Measurements from ENCODE around the gene CHTOP. TPM values are rescaled to one million over a fixed set of nuclear protein-coding genes. Genes with fewer than 3 reads are reported as not detected.

CHTOP gene
- total and polyA plus RNA-seq, 2 of the 8 experiments (the other 6 are each of a cell fraction or from before 2014, with no cell fraction given) = 84.6 to 104 TPM

- no peak within 1 kb of the TSS for H3K14ac ChIP-seq (ENCODE audit: insufficient read length)
- H3K27ac ChIP-seq (ENCODE audit: low read depth, low read length) = peak within 1 kb of the TSS; percentile 85; the same call in 1 of the 2 replicates
- ChIA-PET POLR2A (ENCODE audit: partially characterized antibody) (interaction anchor here (0.6 to 19.8 kb wide), 10 partner anchors 12 to 1855 kb away, joined by 3 to 343 read pairs (median 5); partner anchors contain the start of genes CHTOP, ILF2, RPS27 and S100A13), CTCF (ENCODE audit: partially characterized antibody) (interaction anchor here (0.8 to 1.7 kb wide), 6 partner anchors 9 to 142 kb away, joined by 3 to 6 read pairs (median 4); partner anchors contain the start of gene S100A13)
- peaks cover 5% of the 10 kb centered on the region; the same call in 1 of the 2 replicates for H3K79me1 ChIP-seq (ENCODE audit: low read depth, low read length)
- no peak within 1 kb of the TSS for H4K91ac ChIP-seq (replicated peaks; ENCODE audit: insufficient read length, low read length)
- H3K23me2 ChIP-seq (ENCODE audit: low read depth, low read length) = no peaks in the 10 kb centered on the region
- DNase-seq (ENCODE audit: low read depth in 1 of 2, low spot score in 2 of 2) (peak; percentile 64 to 96), FAIRE-seq (no peak)
- H3K4me3 ChIP-seq (ENCODE audit: extremely low read depth in 1 of 4, insufficient read depth in 2 of 4, low read depth in 3 of 4, low read length in 4 of 4) = peak within 1 kb of the TSS; percentile 71 to 98 (median 90)
- peaks cover 0 to 8% of the 10 kb centered on the region in 2 experiments for H4K20me1 ChIP-seq (replicated peaks in 1 of 2; ENCODE audit: control insufficient read depth in 1 of 2, insufficient read depth in 2 of 2, low read length in 2 of 2)
- peak within 1 kb of the TSS; percentile 69 to 91 for H3K4me2 ChIP-seq (ENCODE audit: insufficient read depth in 1 of 2, low read depth in 2 of 2, low read length in 2 of 2)
- H3K4ac ChIP-seq (replicated peaks; ENCODE audit: insufficient read length, low read depth, low read length) = no peak within 1 kb of the TSS
- no peak within 1 kb of the TSS for H3K23ac ChIP-seq (ENCODE audit: insufficient read length)
- no peaks in the 10 kb centered on the region for H3K9me3 ChIP-seq (ENCODE audit: insufficient read depth in 2 of 2, low read depth in 1 of 2, low read length in 1 of 2)
- WGBS, 2 experiments (ENCODE audit: extremely low coverage in 1 of 2, insufficient coverage in 1 of 2, insufficient read length in 1 of 2, insufficient replicate concordance in 2 of 2, low coverage in 1 of 2, low lambda C conversion rate in 2 of 2, missing lambda C conversion rate in 1 of 2) = 5% methylated on average over 41 of the region's 53 CpGs; no CpG with 5 or more reads in 1 of the 2 experiments
- H2BK15ac ChIP-seq (ENCODE audit: low read length) = 0 out of 2 replicates have a peak within 1 kb of the TSS, but pooled peaks have one; percentile 6
- no peak within 1 kb of the TSS; the same call in 1 of the 2 replicates for H2AFZ ChIP-seq (ENCODE audit: low read length)
- H2BK5ac ChIP-seq (ENCODE audit: low read depth, low read length) = peak within 1 kb of the TSS; percentile 79; the same call in 1 of the 2 replicates
- H3K79me2 ChIP-seq (ENCODE audit: control insufficient read depth in 1 of 2, insufficient read depth in 2 of 2, low read length in 2 of 2) = peaks cover 0 to 11% of the 10 kb centered on the region in 2 experiments; a peak in 2 of 4 replicates
- H2BK20ac ChIP-seq (ENCODE audit: low read length) = no peak within 1 kb of the TSS
- H2BK12ac ChIP-seq (ENCODE audit: low read depth, low read length) = no peak within 1 kb of the TSS
- H4K5ac ChIP-seq (ENCODE audit: insufficient read length, low read depth, low read length) = peak within 1 kb of the TSS; percentile 92
- peak within 1 kb of the TSS; percentile 82 to 88 (median 84) for H3K9ac ChIP-seq (replicated peaks in 1 of 4; ENCODE audit: extremely low read depth in 1 of 4, low read depth in 3 of 4, low read length in 3 of 4)
- no peak within 1 kb of the TSS for H2BK120ac ChIP-seq (replicated peaks; ENCODE audit: low read depth, low read length)
- H3K4me1 ChIP-seq (replicated peaks in 1 of 4; ENCODE audit: control insufficient read depth in 3 of 4, insufficient read depth in 4 of 4, low read length in 3 of 4) = peaks cover 0 to 4% (median 2%) of the 10 kb centered on the region in 4 experiments; a peak in 2 of 7 replicates
- H3K36me3 ChIP-seq (ENCODE audit: control insufficient read depth in 2 of 4, insufficient read depth in 4 of 4, low read length in 3 of 4) = peaks cover 21 to 32% (median 28%) of the 10 kb centered on the region in 4 experiments
- H4K8ac ChIP-seq (ENCODE audit: extremely low read depth, insufficient read depth, low read length) = peak within 1 kb of the TSS; percentile 93
- no peak within 1 kb of the TSS for H2AK5ac ChIP-seq (ENCODE audit: low read depth, low read length)
- H3K56ac ChIP-seq (replicated peaks; ENCODE audit: insufficient read length, low read depth, low read length) = no peak within 1 kb of the TSS
- no peaks in the 10 kb centered on the region for H3K27me3 ChIP-seq (replicated peaks in 1 of 4; ENCODE audit: control insufficient read depth in 3 of 4, extremely low read depth in 1 of 4, insufficient read depth in 3 of 4, low read length in 3 of 4)
- peak within 1 kb of the TSS; percentile 97 for H3K18ac ChIP-seq (ENCODE audit: extremely low read depth, low read length)
- TF ChIP-seq TAF1 (IDR thresholded peaks at IDR 0.05; ENCODE audit: low read depth, low read length) (peak; percentile 80), RAD21 (IDR thresholded peaks at IDR 0.05 in 1 of 2, conservative IDR thresholded peaks at IDR 0.05 in 1 of 2; ENCODE audit: low read depth in 2 of 2, low read length in 2 of 2) (peak in 1 of 2 experiments; percentile 6; a peak in 1 of 4 replicates), EZH2 (IDR thresholded peaks at IDR 0.05; ENCODE audit: low read depth, low read length, severe bottlenecking) (no peak), PHF8 (conservative IDR thresholded peaks at IDR 0.05; ENCODE audit: low read depth, low read length) (peak; percentile 94), CREB1 (IDR thresholded peaks at IDR 0.05) (peak; percentile 72), NANOG (IDR thresholded peaks at IDR 0.05; ENCODE audit: insufficient read depth, low read depth, low read length, poor library complexity, severe bottlenecking) (no peak), RNF2 (IDR thresholded peaks at IDR 0.05; ENCODE audit: borderline replicate concordance, low read depth, low read length, missing control alignments, poor library complexity, severe bottlenecking) (no peak), SP2 (IDR thresholded peaks at IDR 0.05; ENCODE audit: low read length) (no peak), SIX5 (IDR thresholded peaks at IDR 0.05; ENCODE audit: low read depth, low read length) (peak; percentile 57), RBBP5 (IDR thresholded peaks at IDR 0.05; ENCODE audit: borderline replicate concordance, low read depth, low read length) (peak; percentile 96)
Observed at GRCh38 chr1:153658400-153659174, 24.7 kb downstream of the CHTOP start, which contains the start of gene SNAPIN. Gene SNAPIN (plus strand): TSS chr1:153658703. CDS start chr1:153658744, 41 bp downstream.
